Keratinocyte (primary cell): Measurements from ENCODE around the gene SLC5A7.

Experiments used
- EZH2 ChIP-seq: IDR thresholded peaks from one replicate; pipeline ENCODE4 v1.6.1; 2012; ENCODE audit warnings: inconsistent platforms, mild to moderate bottlenecking, low read length, moderate library complexity
- TF ChIP-seq, protein P1 (sequence below), 3 experiments: IDR thresholded peaks in 1 of 3; conservative IDR thresholded peaks in 1 of 3; optimal IDR thresholded peaks in 1 of 3; 2 replicates in 2 of 3; 3 replicates in 1 of 3; pipeline versions ENCODE3 to v1.5.1; 2011; ENCODE audit warnings: low read length in 3 of 3, mild to moderate bottlenecking in 3 of 3, moderate library complexity in 2 of 3, control low read depth in 1 of 3, inconsistent platforms in 1 of 3; ENCODE audit not compliant: insufficient read depth in 2 of 3; ENCODE audit errors: extremely low read depth in 1 of 3

DNA sequence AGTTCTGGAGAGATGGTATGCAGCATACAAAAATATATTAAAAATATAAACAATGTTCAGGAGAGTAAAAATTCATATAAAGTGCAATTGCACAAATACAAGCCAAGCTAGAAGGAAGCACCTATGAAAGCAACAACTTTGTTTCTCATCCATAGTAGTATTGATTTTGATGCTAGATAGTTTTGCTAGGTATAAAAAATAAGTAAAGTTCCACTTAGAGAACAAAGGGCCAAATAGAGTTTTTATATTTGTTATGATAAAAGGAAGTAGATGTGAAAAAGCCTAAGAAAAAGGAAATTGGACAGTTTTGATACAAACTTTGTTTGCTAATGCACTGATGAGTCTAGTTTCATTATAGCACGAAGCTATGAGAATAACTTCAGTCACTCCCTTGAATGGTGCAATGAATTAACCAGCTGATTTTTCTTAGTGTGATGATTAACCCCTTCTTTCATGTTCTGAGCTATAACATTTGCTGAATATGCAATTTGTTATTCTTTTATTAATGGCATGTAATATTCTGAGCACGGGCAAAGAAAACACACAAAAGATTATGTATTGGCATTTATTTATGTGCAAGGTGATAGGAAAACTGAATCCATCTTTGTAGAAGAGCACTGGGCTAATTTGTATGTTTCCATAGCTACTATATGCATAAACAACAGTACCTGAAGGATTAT, 24.7 kb downstream of the SLC5A7 start:
- TF ChIP-seq, protein P1, sequence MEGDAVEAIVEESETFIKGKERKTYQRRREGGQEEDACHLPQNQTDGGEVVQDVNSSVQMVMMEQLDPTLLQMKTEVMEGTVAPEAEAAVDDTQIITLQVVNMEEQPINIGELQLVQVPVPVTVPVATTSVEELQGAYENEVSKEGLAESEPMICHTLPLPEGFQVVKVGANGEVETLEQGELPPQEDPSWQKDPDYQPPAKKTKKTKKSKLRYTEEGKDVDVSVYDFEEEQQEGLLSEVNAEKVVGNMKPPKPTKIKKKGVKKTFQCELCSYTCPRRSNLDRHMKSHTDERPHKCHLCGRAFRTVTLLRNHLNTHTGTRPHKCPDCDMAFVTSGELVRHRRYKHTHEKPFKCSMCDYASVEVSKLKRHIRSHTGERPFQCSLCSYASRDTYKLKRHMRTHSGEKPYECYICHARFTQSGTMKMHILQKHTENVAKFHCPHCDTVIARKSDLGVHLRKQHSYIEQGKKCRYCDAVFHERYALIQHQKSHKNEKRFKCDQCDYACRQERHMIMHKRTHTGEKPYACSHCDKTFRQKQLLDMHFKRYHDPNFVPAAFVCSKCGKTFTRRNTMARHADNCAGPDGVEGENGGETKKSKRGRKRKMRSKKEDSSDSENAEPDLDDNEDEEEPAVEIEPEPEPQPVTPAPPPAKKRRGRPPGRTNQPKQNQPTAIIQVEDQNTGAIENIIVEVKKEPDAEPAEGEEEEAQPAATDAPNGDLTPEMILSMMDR (optimal IDR thresholded peaks at IDR 0.05 in 1 of 3, IDR thresholded peaks at IDR 0.05 in 1 of 3, conservative IDR thresholded peaks at IDR 0.05 in 1 of 3; ENCODE audit: extremely low read depth in 1 of 3, insufficient read depth in 2 of 3, low read length in 3 of 3), result no peak
- TF ChIP-seq EZH2, result no peak
